ENCODE measurements around the gene C6orf136.

Gene C6orf136

GRCh38 chr6:30615958-30616810, 30.7 kb upstream of the C6orf136 start:
- DNase-seq (ENCODE audit: low read depth in 2 of 2) = no peak

GRCh38 chr6:30616811-30617564, 29.9 kb upstream of the C6orf136 start, which contains the start of gene PPP1R10:
Gene PPP1R10, minus strand, starts transcription at chr6:30617243. Its CDS starts 7,299 bp downstream, at chr6:30609944.
- DNase-seq (ENCODE audit: low read depth in 2 of 2) = peak; percentile 94

GRCh38 chr6:30617565-30618269, 29.2 kb upstream of the C6orf136 start, which contains the start of gene MRPS18B:
Gene MRPS18B, plus strand, starts transcription at chr6:30617840. Its CDS starts 26 bp downstream, at chr6:30617866.
- peak; percentile 88 to 92 for DNase-seq (ENCODE audit: low read depth in 2 of 2)

- no peak for DNase-seq (ENCODE audit: low read depth in 2 of 2)
Measured at GRCh38 chr6:30618270-30618797, 28.6 kb upstream of the C6orf136 start.

GRCh38 chr6:30619561-30619960, 27.4 kb upstream of the C6orf136 start:
- DNase-seq (ENCODE audit: low read depth in 2 of 2) = no peak

GRCh38 chr6:30625511-30625910, 21.4 kb upstream of the C6orf136 start:
- no peak for DNase-seq (ENCODE audit: low read depth in 2 of 2)

- DNase-seq (ENCODE audit: low read depth in 2 of 2) = peak; percentile 81 to 85
Measured at GRCh38 chr6:30626484-30627366, 20.2 kb upstream of the C6orf136 start, which contains the start of gene ATAT1. Gene ATAT1, plus strand, starts transcription at chr6:30626874.

GRCh38 chr6:30635834-30636233, 11.1 kb upstream of the C6orf136 start:
- no peak for DNase-seq (ENCODE audit: low read depth in 2 of 2)

- no peak for DNase-seq (ENCODE audit: low read depth in 2 of 2)
Measured at GRCh38 chr6:30640481-30640880, 6.5 kb upstream of the C6orf136 start.

GRCh38 chr6:30641048-30641447, 5.9 kb upstream of the C6orf136 start:
- DNase-seq (ENCODE audit: low read depth in 2 of 2) = no peak

- no peak for DNase-seq (ENCODE audit: low read depth in 2 of 2)
Measured at GRCh38 chr6:30643656-30644055, 3.3 kb upstream of the C6orf136 start.

GRCh38 chr6:30644769-30645168, 2.2 kb upstream of the C6orf136 start:
- DNase-seq (ENCODE audit: low read depth in 2 of 2) = no peak

GRCh38 chr6:30645989-30646388, 944 bp upstream of the C6orf136 start:
- DNase-seq (ENCODE audit: low read depth in 2 of 2) = no peak

GRCh38 chr6:30647242-30648116, 546 bp downstream of the C6orf136 start:
- DNase-seq (ENCODE audit: low read depth in 2 of 2) = peak; percentile 43 to 48

- DNase-seq (ENCODE audit: low read depth in 2 of 2) = no peak
Measured at GRCh38 chr6:30651143-30651542, 4.2 kb downstream of the C6orf136 start.

- DNase-seq (ENCODE audit: low read depth in 2 of 2) = no peak
Measured at GRCh38 chr6:30654798-30655742, 8.1 kb downstream of the C6orf136 start.

- DNase-seq (ENCODE audit: low read depth in 2 of 2) = no peak
Measured at GRCh38 chr6:30655743-30656094, 8.8 kb downstream of the C6orf136 start.

GRCh38 chr6:30656513-30656912, 9.6 kb downstream of the C6orf136 start:
- DNase-seq (ENCODE audit: low read depth in 2 of 2) = no peak

GRCh38 chr6:30657454-30657853, 10.5 kb downstream of the C6orf136 start:
- no peak for DNase-seq (ENCODE audit: low read depth in 2 of 2)
